Hematopoietic multipotent progenitor cell treated with erythropoietin and hydrocortisone succinate and interleukin-3 and kit ligand, for 4 days (in vitro differentiated cells): ENCODE data around the gene RTN3.

Experiments used
- DNase-seq: peaks from one replicate; pipeline ENCODE4 v3.0.0-alpha.2; 2015

The RTN3 gene

DNA sequence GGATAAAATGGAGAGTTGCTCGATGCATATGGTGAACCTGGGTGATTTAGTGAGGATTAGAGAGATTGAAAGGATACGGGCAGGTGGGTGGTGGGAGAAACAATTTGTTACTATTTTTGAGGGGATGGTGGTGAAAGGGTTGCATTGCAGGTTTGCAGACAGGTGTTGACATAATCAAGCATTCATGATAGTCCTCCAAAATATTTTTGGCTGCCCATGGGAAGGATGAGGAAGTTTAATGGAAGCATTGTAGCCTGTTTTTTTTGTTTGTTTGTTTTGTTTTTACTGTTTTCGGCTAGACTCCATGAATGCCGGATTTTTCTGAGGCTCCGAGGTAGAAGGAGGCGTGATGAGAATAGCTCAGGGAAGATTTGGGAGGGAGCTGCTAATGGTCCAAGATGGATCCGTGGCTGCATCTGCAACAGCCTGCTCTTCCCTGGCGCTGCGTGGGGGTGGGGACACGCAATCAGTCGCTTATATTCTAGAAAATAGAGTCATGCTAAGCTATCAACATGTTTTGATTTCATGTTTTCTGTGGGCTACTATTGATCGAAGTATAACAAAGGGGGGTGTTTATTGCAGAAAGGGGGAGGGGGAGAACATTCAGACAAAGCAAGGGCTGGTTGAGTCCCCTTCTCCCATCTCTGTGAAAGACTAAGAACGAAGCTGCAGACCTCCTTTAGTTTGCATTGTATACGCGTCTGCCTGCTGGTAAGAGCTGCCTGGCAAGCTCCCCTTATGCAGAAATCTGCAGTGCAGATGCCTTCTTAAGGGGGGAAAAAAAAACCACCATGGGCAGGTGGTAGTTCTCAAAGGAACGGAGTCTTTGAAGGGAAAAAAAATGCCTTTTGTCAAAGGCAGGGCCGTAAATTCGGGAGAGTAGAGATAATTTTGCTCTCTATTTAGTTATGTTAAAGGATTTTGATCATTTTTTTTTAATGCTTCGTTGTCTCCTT is 1.0 kb downstream of the RTN3 start:
- peak; percentile 51 for DNase-seq

- peak; percentile 88 for DNase-seq
Observed at GRCh38 chr11:63683133-63683991, 2.1 kb downstream of the RTN3 start.

DNA sequence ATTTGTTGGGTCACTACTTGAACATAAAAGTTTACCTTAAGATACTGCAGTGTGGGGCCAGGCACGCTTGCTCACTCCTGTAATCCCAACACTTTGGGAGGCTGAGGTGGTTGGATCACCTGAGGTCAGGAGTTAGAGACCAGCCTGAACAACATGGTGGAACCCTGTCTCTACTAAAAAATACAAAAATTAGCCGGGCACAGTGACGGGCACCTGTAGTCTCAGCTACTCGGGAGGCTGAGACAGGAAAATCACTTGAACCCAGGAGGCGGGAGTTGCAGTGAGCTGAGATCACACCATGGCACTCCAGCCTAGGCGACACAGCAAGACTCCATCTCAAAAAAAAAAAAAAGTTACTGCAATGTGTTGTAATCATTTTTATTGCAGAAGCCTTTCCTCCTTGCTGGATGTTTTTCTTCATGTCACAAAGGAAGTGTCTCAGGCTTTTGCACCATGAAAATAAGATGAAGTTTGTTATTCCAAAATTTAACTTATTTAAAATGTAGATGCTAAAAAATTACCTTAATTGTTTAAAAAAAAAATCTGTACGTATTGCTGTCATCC is 3.9 kb downstream of the RTN3 start:
- peak; percentile 36 for DNase-seq

DNA sequence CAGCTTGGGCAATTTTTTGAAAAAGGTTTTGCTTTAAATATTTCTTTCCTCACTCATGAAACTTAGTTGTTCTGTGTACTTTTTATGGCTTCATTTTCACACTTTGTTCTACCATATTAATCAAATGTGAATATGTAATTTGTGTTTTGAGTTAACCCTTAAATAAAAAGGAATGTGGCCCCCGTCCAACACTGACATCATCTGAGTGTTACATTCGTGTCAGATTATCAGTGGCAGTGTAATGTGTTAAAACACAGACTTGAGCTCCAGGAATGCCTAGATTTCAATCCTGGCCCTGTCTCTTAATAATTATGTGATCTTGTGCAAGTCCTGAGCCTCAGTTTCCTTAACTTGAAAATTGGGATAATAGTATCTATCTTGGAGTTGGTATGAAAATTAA is 5.6 kb downstream of the RTN3 start:
- DNase-seq, result no peak

- no peak for DNase-seq
Observed at GRCh38 chr11:63687845-63688244, 6.5 kb downstream of the RTN3 start.

- DNase-seq, result no peak
Observed at GRCh38 chr11:63694596-63694995, 13.3 kb downstream of the RTN3 start.

- DNase-seq, result peak; percentile 37
Observed at GRCh38 chr11:63698976-63699733, 17.9 kb downstream of the RTN3 start.

GRCh38 chr11:63699896-63700295 is 18.6 kb downstream of the RTN3 start:
- peak; percentile 19 for DNase-seq

GRCh38 chr11:63705526-63705925 is 24.2 kb downstream of the RTN3 start:
- no peak for DNase-seq

DNA sequence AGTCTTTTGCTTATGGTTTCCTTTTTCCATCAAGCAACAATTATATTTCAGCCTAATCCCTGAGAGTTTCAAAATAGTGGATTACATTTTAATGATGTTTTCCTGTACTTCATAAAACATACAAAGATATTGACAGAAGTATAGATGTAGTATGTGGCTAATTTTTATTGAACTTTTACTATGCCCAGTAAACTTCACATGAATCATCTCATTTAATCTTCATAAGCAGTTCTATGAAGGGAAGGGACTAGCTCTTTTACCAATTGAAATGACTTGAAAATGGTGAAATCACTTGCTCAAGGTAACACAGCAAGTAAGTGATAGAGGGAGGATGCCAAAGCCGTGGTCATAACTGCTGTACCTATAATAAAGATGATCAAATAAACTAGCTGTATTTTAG is 27.5 kb downstream of the RTN3 start:
- no peak for DNase-seq

GRCh38 chr11:63709336-63709884 is 28.1 kb downstream of the RTN3 start:
- DNase-seq, result peak; percentile 47

GRCh38 chr11:63710476-63711217 is 29.3 kb downstream of the RTN3 start:
- DNase-seq, result peak; percentile 44

DNA sequence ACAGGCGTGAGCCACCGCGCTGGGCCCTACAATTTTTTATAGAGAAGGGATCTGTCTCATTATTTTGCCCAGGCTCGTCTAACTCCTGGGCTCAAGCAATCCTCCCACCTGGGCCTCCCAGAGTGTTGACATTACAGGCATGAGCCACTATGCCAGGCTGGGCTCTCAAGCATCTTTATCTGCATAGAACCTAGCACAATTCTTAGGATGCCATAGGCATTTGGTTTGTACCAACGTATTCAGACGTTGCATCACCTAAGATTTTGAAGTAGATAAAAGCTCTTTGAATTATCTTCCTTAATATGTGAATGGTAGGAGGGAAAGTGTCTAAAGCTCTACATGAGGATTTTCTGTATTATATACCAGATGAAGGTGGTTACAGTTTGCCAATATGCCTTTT is 30.5 kb downstream of the RTN3 start:
- DNase-seq, result peak; percentile 40

- DNase-seq, result no peak
Observed at GRCh38 chr11:63713766-63714165, 32.5 kb downstream of the RTN3 start.

DNA sequence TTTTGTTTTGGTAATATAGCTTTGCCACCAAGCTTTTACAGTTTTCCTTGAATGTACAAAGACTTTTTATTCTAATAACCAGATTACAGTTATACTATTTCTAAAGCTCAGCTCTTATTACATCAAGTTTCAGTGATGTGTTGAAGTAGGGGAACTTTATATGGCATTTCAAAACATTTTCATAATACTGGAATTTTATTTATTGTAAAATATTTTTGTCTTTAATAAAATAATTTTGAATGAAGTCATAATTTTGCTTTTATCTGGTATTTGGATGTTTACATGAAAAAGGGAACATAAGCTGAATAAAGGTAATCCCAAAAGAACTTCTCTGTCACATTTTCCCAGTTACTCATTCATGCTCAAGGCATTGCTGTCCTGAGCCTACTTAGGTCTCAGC is 34.7 kb downstream of the RTN3 start:
- DNase-seq, result no peak

DNA sequence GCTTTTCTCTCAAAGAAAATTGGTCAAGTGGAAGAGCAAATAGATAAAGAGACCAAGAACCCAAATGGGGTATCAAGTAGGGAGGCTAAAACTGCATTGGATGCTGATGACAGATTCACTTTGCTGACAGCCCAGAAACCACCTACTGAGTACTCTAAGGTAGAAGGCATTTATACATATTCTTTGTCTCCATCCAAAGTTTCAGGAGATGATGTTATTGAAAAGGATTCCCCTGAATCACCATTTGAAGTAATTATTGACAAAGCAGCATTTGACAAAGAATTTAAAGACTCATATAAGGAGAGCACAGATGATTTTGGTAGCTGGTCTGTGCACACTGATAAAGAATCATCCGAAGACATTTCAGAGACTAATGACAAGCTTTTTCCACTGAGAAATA is 37.7 kb downstream of the RTN3 start:
- DNase-seq, result no peak

DNA sequence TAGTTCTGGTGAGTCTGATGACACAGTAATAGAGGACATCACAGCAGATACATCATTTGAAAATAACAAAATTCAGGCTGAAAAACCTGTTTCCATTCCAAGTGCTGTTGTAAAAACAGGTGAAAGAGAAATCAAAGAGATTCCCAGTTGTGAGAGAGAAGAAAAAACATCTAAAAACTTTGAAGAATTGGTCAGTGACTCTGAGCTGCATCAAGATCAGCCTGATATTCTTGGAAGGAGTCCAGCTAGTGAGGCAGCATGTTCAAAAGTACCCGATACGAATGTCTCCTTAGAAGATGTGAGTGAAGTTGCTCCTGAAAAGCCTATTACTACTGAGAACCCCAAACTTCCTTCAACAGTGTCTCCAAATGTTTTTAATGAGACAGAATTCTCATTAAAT is 38.7 kb downstream of the RTN3 start:
- peak; percentile 43 for DNase-seq

DNA sequence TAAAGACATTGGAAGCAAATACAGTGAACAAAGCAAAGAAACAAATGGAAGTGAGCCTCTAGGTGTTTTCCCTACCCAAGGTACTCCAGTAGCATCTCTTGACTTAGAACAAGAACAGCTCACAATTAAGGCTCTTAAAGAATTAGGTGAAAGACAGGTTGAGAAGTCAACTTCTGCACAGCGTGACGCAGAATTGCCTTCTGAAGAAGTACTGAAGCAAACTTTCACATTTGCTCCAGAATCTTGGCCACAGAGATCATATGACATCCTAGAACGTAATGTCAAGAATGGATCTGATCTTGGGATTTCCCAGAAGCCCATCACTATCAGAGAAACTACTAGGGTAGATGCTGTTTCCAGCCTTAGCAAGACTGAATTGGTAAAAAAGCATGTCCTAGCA is 39.3 kb downstream of the RTN3 start:
- DNase-seq, result no peak

DNA sequence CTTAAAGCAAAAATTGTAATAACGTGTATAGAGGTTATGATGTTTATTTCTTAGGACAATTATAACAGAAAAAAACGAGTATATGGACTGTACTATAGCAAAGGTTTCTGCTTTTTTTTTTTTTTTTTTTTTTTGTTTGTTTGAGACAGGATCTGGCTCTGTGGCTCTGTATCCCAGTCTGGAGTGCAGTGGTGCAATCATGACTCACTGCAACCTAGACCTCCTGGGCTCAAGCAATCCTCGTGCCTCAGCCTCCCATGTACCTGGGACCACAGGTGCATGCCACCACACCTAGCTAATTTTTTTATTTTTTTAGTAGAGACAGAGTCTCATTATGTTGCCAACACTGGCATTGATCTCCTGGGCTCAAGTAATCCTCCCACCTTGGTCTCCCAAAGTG is 48.0 kb downstream of the RTN3 start:
- no peak for DNase-seq

GRCh38 chr11:63736864-63737263 is 55.6 kb downstream of the RTN3 start:
- no peak for DNase-seq

DNA sequence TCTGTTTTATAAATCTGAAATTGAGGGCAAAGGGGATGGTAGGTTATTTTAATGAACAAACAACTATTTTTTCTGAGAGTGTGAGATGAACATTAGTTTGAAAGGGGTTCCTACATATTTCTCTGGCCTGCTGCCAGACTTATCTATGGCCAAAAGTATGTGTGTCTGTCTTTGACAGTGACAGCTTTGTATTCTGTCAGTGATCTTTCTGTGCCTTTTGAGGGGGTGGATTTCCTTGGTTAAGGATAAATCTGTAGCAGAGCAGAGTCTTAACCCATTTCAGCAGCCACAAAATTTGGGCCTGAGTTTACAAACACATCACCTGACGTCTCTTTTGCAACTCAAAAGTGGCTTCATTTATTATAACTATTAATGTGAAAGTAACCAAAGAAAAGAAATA is 56.4 kb downstream of the RTN3 start:
- peak; percentile 63 for DNase-seq
